Cerebellar cortex (tissue), 1 donor: ENCODE data around the gene VEGFB.
"Not testable (repeated sequence)": the region's sequence is repeated elsewhere in the genome, so short reads cannot be mapped to it uniquely, and the experiment has no call there.

ENCODE experiments used
- DNase-seq: peaks from one replicate; pipeline ENCODE4 v3.0.0-alpha.2; 2015; ENCODE audit warnings: low spot score

The VEGFB gene

GRCh38 chr11:64232182-64232966 is 2.0 kb upstream of the VEGFB start:
- no peak for DNase-seq

- no peak for DNase-seq
These were observed 1.4 kb upstream of the VEGFB start for GRCh38 chr11:64232967-64233315.

- no peak for DNase-seq
These were observed 429 bp downstream of the VEGFB start for GRCh38 chr11:64234647-64235379.

- no peak for DNase-seq
These were observed 1.2 kb downstream of the VEGFB start for GRCh38 chr11:64235437-64236161.

- no peak for DNase-seq
These were observed 3.1 kb downstream of the VEGFB start for GRCh38 chr11:64237484-64237951.

- no peak for DNase-seq
These were observed 3.7 kb downstream of the VEGFB start for GRCh38 chr11:64238076-64238475.

- DNase-seq = no peak
These were observed 4.6 kb downstream of the VEGFB start for GRCh38 chr11:64238999-64239398.

- no peak for DNase-seq
These were observed 5.5 kb downstream of the VEGFB start for GRCh38 chr11:64239662-64240434.

- DNase-seq = peak; percentile 97
These were observed 6.3 kb downstream of the VEGFB start, which contains the start of gene FKBP2 for GRCh38 chr11:64240435-64241240. Gene FKBP2, plus strand, starts transcription at chr11:64241095. Its CDS starts 1,293 bp downstream, at chr11:64242388.

- DNase-seq = peak; percentile 99
These were observed 6.8 kb downstream of the VEGFB start for GRCh38 chr11:64241241-64241490.

- peak; percentile 68 for DNase-seq
These were observed 7.3 kb downstream of the VEGFB start for GRCh38 chr11:64241491-64242374.

GRCh38 chr11:64243236-64243854 is 9.0 kb downstream of the VEGFB start:
- DNase-seq = no peak

- no peak for DNase-seq
These were observed 9.7 kb downstream of the VEGFB start for GRCh38 chr11:64244107-64244506.

GRCh38 chr11:64244966-64245365 is 10.6 kb downstream of the VEGFB start:
- no peak for DNase-seq

GRCh38 chr11:64245401-64245796 is 11.0 kb downstream of the VEGFB start:
- DNase-seq = no peak

GRCh38 chr11:64245797-64246620 is 11.6 kb downstream of the VEGFB start:
- no peak for DNase-seq

- DNase-seq = not testable (repeated sequence)
These were observed 12.2 kb downstream of the VEGFB start for GRCh38 chr11:64246621-64246870.

GRCh38 chr11:64246871-64247728 is 12.7 kb downstream of the VEGFB start, which contains the start of gene PPP1R14B:
Gene PPP1R14B, minus strand, starts transcription at chr11:64246943. Its CDS starts 270 bp downstream, at chr11:64246673.
- DNase-seq = peak; percentile 81
